GM21367 (cell line): ENCODE results near the gene OR2T6.
"Not testable (repeated sequence)": the region's sequence is repeated elsewhere in the genome, so short reads cannot be mapped to it uniquely, and the experiment has no call there.

Experiments
- ATAC-seq: cut with Tn5 transposase; IDR thresholded peaks from one replicate; pipeline ENCODE4 v1.9.1; 2021; ENCODE audit not compliant: unreplicated experiment

OR2T6 gene

DNA sequence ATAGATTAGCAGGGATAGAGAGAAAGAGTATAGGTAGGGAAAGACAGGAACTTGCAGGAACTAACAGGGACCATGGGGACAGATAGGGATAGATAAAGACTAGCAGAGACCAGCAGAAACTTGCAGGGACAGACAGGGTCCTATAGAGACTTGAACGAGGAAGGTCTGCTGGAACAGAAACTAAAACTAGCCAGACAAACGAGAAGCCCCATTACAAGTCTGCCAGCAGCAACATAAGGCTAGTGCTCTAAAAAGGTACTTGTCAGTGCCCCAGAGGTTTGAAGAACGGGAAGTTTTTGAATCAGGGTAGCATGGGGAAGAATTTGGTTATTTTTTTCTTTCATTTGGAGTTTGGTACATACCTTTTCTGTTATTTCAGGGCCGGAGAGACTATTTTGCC is 56.7 kb downstream of the OR2T6 start:
- not testable (repeated sequence) for ATAC-seq

DNA sequence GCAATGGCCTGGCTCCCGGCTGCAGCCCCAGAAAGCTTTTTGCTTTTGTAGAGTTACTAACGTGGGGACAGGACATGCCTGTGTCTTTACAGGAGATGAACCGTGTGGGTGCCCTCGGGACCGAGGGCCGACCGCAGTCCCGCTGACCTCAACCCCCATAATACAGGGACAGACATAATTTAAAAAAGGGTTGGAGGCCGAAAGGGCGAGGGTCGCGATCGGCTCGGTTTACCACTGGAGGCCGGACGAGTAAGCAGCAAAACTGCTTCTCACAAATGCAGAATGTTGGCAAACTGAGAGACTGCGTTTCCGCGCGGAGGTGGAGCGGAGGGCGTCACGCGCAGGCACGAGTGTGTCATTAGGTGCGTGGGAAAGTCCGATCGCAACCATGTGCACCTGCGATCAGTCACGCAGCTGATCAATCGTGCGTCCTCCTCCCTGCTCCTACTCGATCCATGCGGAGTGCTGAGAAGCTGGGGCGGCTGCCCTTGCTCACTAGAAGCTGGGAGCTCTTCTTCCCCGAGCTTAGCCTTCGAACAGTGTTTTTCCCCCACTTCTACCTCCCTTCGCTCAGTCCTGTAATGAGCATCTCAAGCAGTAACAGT is 58.4 kb downstream of the OR2T6 start:
- ATAC-seq: not testable (repeated sequence)

DNA sequence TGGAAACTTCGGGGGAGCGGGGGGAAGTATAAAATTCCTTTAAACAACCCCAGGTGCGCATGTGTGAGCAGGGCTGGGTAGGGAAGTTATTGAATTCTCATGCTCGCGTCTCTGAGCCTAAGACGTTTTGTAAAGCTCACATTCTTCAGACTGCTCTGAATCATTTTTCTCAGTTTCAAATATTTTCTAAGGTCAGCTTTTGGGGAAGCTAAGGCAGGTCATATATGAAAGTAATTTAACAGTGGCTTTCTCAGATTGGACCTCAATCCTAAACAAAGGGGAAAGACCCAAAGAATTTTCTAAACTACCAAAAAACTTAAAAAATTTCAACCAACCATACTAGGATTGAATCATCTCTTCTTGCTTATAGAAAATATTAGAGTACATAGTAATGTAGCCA is 59.4 kb downstream of the OR2T6 start:
- ATAC-seq: not testable (repeated sequence)

DNA sequence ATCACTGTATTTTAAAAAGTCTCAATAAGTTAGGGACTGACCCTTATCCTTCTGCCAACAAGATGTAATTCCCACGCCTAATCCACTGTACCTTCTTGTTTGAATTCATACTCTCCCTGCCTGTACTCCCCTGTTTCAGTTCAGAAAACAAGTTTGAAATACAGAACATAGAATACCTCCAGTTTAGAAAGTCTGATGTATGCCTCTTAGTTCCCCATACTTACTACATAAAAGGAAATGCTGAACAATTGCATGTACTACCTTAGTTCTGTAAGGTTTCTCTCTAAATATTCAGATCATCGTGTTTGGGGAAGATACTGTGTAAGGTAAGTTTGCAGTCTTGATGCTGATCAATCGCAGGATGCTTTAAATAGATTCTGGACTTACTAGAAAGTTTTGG is 60.8 kb downstream of the OR2T6 start:
- peak; percentile 62 for ATAC-seq

DNA sequence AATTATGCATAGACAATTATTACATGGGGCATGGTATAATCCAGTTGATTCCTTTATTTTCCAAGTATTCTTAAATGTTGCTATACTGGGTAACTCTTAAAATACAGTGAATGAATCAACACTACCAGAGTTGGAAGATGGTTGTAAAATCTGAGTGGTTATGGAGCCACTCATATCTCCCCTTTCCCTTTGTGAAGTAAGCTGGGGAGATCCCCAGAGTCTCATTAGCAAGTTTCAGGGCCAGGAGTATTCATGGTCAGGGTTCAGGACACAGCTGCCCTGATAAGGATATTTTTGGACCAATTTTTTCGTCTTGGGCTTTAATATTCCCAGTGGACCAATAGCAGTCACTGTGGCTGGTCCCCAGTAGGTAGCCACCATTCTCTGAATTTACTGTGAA is 63.1 kb downstream of the OR2T6 start:
- not testable (repeated sequence) for ATAC-seq

DNA sequence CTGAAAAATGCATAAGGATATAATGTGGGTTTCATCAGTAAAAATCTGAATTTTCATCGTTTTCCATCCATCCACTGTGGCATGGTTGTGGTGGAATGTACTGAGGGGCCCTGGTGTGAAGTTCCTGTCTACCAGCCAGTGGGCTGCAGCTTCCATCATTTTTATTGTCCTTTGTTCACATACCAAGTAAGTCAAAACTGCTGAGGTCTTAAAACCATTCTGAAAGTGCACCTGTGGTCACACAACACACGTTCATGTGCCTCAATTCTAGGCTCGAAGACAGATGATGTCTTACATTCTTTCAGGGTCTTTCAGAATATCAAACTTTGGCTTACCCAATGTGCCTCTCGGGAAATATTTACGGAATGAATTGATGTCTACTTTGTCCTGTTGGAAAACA is 63.7 kb downstream of the OR2T6 start:
- ATAC-seq: not testable (repeated sequence)
